Smooth muscle cell of the brain vasculature (primary cell): ENCODE data around the gene KIAA0513.

Experiments used
- DNase-seq: peaks from one replicate; pipeline ENCODE4 v3.0.0-alpha.2; 2012; ENCODE audit warnings: low read depth, low spot score

KIAA0513 gene

DNA sequence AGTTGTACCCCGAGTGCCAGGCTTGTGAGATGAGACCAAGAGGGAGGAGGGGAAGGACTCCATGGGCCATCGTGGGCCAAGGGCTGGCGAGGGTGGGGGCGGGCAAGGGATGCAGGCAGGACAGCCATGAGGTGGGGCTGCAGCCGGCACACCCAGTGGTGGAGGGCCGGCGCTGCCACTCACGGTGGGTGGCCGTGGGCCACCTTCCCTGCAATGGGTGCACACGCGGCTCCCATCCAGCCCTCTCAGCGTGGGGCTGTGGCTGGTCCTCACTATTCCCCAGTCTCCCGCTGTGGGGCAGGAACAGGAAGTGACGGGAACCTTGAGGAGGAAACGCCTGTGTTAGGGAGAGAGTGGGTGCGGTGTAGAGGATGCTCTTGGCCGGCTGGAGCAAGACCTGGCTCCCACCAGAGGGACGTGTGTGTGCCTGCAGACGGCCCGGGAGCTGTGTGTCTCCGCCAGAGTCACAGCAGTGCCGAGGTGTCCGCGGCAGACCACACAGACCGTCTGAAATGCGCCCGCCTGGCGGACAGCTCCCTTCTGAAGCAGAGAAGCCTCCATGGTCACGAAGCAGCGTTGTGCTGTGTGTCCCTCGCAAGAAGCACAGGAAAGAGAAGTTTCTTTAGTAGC is 61.1 kb downstream of the KIAA0513 start:
- no peak for DNase-seq

DNA sequence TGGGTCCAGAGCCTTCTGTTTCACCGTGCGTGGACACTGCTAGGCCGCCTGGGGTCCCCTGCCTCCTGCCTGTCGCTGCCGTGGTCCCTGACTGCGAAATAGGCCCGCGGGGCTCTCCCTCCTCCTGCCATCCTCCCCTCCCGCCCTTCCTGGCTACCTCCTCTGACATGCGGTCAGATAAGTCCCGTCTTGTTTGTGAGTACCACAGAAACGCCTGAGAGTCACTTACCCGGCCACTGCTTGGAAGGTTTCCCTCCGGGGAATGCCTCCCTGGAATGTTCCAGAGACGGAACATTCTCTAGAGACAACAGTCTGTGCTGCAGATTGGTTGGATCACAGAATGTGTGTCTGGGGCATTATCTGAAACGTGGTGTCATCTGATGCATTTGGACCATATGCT is 61.9 kb downstream of the KIAA0513 start:
- DNase-seq: no peak

DNA sequence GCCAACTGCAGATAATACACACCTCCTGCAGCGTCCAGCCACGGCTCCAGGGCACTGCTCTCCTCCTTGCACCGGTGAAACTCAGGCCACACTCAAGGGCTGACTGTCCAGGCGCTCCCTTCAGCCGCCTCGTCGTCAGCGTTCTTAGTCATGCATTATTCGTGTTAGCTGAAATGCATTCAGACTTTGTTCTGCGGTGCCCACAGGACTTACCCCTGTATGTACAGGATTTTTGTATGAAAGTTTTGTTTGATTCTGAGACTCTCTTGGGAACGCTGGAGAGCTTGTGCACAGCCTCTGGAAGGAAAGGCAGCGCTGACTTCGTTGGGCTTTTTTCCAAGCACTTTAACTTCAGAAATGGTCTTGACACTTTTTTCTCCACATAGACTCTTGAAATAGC is 62.6 kb downstream of the KIAA0513 start:
- no peak for DNase-seq

DNA sequence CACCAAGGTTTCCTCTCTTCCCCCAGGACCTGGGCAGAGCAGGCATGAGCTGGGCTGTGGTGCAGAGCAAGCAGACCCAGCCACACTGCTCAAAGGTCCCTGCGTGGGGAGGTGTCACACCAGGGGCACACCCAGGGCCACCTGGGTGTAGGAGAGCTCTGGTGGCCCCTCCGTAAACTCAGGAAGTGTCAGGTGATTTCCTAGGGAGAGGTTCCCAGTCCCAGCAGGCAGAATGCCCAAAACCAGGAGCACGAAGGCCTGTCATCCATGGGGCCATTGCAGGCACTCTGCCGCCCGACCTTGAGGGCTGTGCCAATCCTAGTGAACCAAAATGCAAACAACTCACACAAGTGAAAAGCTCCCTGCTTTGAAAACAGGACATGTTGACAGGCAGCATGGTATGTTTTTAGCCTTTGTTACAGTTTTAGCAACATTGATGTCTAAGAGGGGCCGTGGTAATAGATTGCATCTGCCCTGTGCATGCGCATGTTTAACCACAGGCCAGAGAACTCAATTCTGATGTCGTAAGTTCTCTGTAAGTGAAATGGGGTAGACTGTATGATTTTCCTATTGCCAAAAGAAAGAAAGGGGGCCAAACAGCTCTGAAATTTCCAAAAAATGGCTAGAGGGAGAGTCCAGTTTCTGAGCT is 63.4 kb downstream of the KIAA0513 start:
- no peak for DNase-seq

DNA sequence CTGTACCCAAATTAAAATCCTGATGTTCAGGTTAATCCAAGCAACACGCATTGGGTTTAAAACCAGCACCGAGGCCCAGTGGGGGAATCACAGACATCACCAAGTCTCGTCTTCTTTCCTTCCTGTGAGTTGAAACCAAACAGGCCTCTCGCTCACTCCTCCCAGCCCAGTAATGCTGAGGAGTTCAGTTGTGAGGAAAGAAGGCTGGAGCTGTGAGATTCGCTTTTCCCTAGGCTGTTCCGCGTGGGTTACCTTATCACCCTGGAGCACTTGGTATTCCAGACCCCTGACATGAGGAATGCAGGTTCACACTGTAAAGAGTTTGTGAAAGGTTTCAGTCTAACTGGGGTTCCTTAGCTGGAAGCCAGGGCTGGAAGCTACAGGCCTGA is 63.9 kb downstream of the KIAA0513 start:
- DNase-seq: no peak

DNA sequence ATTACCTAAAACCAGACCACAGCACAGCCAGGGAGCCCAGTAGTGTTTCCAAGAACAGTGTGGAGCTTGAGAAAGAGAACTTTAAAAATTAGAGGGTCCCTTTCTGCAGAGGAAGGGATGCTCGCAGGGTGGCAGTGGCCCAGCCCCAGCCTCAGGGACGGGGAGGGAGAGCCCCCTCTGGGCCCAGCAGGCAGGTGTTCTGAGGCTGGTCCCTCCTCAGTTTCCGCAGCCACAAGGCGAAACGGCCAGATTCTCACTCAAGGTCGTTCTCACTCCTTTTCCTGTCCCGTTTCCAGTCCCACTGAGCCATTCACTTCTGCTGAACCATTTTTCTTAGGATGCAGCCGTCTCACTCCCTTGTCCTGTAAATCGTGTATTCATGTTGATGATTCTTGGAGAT is 64.7 kb downstream of the KIAA0513 start:
- DNase-seq: no peak

DNA sequence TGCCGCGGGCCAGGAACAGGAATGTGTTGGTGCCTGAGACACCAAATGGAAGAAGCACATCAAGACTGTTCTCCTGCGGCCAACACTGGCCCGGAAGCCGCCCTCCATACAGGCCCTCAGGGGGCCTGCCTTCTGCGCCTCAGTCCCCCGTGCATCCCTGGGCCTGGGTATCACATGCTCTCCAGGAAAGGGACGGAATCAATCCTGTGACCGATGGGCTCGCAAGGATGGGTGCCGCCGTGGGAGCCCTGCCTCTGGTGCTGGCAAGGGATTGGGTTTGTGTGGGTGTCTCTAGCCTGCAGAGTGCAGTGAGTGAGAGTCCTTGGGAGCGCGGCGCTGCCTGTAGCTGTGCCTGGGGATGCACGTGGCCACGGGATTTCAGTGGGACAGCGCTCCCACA is 65.3 kb downstream of the KIAA0513 start:
- DNase-seq: no peak

DNA sequence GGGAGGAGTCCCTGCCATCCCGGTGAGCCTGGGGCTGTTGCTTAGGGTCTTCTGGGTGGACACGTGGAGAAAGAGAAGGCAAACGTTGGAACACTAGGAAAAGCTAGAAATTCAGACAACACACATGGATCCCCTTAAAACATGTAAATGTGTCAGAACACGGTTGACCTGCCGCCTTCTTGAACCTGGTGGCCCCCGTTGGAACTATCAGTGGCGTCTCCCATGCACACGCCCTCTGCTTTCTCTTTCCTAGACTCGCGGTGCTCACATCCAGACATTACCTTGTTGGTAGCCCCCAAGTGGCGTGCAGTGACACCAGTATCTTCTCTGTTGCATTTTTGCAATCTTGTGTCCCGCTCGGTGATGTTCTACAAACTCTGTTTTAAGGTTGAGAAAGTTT is 66.1 kb downstream of the KIAA0513 start:
- DNase-seq: no peak

DNA sequence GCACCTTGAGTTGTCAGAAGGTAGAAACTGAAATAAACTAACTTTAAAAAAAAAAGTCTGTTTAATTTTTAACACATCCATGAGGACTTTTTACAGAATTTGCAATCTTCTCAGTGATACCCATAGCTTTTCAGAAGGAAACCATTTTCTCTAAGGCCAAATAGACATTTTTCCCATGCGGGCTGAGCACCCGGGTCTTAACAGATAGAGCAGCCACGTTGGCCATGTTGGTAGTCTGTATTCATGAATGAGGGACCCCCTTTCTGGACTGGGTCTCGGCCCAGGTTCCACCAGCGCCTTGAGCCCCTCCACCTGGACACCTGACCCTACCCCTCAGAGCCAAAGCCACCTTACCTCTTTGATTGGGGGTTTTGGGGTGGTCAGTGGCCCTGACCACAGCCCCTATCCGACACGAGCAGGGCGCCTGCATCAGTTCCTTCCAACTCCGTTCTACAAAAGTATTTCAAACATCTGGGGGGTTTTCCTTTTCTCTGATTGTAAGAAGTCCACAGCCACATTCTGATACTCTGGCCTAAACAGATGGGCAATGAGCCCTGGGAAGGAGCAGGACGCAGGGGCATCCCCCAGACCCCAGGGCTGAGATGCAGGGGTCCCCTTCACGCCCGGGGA is 66.7 kb downstream of the KIAA0513 start:
- DNase-seq: no peak

DNA sequence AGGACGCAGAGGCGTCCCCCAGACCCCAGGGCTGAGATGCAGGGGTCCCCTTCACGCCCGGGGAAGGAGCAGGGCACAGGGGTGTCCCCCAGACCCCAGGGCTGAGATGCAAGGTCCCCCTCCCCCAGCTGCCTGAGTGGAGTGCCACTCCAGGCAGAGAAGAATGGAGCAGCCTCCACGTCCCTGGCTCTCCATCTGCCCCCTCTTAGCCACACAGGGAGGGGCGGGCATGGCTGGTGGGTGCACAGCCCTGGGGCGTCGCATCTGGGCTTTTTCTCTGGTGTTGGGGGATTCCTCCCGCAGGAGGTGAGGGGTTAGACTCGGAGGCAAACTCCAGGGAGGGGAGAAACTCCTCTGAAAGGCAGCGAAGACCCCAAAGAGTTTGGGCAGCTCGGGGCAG is 67.2 kb downstream of the KIAA0513 start:
- DNase-seq: no peak

DNA sequence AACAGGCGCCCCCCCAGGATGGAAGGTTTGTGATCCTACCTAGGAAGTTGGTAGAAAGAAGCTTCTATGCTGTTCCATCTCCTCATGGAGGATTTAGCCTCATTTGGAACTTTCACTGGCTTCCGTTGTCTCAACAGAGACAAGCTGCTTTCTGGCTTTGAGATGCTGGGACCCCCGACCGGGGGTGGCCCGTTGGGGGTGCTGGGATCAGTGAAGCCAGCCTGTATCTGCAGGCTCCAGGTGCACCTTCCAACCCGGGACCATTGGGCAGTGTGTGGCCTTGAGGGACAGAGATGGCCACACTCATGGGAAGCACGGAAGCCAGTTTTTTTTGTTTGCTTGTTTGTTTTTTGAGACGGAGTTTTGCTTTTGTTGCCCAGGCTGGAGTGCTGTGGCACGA is 69.3 kb downstream of the KIAA0513 start:
- no peak for DNase-seq

DNA sequence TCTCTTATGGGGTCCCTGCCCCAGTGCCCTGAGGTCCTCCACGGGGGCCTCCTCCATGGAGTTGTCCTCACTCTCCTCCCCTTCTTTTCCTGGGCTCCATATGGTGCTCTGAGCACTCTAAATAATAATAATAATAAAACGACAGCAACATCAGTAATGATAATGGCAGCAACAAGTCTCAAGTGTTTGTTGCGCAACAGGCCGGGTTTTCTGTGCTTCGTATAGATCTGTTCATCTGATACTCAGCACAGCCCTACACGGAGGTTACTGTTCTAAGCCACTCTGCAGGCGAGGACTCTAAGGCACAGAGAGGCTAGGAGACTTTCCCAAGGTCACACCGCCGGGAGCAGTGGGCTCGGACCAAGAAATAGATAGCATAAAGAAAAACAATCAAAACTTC is 71.0 kb downstream of the KIAA0513 start:
- DNase-seq: no peak

DNA sequence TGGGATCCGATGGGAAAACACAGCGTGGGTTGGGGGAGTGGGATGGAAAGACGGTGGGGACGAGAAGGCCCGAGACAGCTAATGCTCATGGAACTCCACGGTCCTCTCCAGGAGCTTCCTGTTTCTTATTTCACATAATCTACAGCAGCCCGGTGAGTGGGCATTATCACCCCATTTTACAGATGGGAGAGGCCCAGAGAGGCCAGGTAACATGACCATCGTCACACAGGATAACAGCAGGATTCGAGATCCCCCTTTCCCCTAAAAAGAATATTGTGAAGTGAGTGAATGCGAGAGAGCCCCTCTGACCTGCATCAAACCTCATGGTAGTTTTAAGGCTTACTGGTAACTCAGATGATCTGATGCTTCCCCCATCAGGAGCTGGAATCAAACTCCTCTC is 72.7 kb downstream of the KIAA0513 start:
- no peak for DNase-seq

DNA sequence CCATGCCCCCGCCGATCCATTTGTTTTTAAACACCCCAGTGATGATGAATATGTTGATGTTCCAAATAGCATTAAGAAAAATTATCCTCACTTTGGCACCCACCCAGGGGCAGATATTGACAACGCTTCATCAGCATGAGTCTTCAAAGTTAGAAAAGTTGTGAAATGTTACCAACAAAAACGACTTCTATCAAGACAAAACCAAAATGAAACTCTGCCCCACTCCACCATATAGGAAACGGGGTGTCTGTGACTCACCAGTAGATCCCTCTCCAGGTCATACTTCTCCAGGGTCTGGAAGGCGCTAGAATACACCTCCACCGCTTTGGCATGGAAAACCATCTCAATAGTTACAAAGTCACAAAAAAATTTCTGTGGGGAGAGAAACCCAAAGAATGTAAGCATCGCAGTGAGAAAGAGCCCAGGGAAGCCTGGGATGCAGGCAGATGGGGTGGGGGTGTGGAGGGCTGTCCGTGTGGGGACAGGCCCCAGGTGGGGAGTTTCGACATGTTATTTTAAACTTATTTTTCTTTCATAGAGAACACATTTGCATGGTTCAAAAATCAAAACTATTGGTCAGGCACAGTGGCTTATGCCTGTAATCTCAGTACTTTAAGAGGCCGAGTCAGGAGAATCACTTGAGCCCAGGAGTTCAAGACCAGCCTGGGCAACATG is 74.5 kb downstream of the KIAA0513 start:
- no peak for DNase-seq

DNA sequence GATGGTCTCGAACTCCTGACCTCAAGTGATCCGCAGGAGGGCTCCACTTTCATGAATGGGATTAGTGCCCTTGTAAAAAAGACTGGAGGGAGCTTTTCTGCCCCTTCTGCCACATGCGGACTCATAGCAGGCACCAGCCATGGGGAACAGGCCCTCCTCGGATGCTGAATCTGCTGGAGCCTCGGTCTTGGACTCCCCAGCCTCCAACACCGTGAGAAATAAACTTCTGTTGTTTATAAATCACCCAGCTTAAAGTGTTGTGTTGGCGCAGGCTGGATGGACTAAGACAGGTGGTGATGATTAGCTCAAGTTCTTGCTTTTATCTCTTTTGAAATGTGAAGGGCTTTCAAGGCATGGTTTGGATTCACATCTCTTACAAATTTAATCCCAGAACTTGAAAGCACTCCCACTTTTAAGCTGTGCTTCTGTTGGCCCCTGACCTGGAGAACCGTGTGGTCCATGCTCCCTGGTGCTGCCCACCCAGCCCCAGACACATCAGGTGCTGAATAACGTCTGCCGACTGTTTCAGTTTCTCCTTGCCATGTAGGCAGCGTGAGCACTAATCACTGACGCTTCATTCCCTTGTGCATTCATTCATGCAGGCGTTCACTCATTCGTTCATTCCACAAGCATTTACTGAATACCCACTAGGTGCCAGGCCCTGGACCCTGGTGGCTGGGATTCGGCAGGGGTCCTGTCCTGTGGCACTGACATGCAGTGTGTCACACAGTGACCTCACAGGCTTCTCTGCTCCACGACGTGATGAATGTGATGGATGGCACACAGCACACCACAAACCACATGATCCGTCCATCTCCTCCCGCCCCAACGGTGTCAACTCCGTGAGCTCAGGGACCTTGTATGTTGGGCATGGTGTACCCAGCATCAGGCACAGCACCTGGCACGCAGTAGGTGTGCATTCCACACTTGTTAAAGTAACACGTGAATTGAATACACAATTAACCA is 75.8 kb downstream of the KIAA0513 start:
- DNase-seq: no peak

DNA sequence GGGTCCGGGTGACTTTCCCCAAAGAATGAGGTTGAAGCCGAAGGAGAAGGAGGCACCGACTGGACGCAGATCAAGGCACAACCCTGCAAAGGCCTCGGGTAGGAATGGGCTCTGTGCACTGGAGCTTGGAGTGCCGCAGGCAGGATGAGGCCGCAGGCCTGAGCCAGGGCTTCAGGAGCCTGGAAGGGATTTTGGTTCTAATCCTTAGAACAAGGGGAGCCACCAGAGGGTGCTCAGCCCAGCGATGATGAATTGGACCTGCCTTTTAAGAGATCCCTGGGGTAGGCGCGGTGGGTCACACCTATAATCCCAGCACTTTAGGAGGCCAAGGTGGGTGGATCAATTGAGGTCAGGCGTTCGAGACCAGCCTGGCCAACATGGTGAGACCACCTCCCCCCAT is 76.6 kb downstream of the KIAA0513 start:
- DNase-seq: no peak

DNA sequence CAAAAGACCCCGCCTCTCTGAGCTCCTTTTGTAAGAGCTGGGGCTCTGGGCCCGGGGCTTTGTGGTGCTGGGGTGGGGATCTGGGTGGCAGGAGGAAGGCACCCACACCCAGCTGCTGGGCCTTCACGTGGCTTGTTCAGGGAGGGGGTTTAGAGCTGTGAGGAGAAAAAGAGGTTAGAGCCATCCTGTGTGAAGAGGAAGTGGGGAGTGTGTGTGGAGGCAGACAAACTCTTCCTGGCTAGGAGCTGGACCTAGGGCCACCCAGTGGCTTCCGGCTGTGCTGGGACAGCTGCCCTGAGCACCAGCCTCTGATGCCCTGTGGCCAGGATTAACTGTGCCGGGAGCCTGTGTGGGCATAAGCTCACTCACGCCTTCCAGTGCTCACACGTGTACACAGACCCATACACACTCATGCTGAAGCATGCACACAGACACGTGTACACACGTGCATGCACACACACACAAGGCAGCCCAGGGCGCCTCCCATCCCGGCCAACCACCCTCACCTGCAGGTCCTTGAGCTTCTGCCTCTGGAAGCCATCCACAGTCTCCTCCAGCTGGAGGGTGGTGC is 77.3 kb downstream of the KIAA0513 start:
- no peak for DNase-seq

DNA sequence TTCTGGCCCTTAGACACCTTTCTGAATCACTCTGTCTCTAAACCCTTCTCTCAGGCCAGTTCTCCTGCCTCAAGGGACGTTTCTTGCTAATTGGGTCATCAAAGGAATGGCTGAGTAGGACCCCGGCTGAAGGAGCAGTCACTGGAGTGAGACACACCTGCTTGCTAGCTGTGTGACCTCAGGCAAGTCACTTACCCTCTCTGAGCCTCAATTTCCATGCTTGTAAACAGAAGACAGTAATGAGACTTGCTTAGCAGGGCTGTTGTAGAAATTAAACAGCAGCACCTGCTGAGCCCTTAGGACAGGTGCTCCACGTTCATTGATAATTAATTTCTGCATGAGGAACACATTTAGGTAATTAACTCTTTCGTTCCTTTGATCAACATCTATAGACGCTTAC is 77.9 kb downstream of the KIAA0513 start:
- no peak for DNase-seq

DNA sequence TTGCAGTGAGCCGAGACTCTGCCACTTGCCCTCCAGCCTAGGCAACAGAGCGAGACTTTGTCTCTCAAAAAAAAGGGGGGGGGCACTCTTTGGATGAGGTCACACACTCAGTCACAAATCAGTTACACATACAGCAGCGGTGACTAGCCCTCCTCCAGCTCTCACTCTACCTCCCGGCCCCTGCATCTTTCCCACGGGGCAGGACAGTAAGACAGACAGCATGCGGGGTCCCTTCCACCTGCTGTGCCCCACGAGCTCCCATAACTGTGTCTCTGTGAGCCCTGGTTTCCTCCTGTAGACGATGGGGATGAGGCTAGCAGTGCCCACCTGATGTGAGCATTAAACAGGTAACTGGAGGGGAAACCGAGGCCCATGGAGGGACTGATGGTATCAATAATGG is 79.5 kb downstream of the KIAA0513 start:
- DNase-seq: no peak

DNA sequence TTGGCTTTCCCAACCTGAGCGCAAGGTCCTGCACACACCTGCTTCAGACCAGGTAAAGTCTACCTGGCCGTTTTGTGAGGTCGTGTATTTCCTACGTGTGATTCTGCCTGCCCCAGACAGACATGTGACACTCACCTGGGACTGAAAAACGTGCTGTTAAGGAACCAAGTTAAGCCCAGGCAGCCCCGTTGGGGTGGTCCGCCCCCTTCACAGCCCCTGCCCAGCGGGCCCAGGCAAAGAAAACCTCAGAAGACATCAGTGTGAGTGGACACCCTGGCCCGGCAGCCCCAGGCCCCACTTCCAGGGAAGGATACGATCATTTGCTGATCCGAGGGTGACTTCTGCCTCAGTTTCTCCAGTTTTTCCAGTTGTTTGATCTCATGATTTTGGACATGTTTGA is 79.9 kb downstream of the KIAA0513 start:
- DNase-seq: no peak

DNA sequence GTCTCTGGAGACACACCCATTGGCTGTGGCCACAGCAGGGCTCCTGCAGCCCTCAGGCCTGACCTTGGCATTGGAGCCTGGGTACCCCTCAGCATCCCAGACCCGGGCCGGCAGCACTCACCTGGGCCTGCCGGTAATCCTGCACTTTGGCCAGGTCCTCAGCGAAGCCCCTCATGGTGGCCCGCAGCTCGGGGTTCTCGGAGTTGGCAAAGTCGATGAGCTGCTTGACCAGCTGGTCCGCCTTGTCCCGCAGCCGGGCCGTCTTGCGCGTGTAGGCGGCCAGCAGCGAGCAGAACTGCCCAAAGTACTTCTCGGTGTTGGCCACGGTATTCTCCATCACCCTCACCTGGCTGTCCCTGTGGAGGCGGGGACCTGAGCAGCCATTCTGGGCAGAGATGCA is 82.5 kb downstream of the KIAA0513 start:
- DNase-seq: no peak
